ENCODE data around the gene CCDC88A.

DNA sequence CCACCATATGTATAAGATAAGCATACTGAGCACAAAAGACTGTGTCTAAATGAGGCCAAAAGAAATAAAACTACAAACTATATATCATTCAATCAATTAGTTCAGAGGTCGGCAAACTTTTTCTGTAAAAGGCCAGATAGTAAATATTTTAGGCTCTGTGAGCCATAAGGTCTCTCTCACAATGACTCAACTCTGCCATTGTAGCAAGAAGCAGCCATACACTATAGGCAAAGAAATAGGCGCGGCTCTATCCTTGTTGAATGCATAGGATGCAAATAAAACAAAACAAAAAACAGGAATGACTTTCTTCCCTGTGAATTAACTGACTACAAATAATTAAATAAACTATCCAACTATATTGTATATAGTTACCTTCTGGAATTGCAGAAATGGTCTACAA lies 8.6 kb upstream of the CCDC88A start:
- no peak for TF ChIP-seq EZH2 (IDR thresholded peaks at IDR 0.05; ENCODE audit: borderline replicate concordance, insufficient read depth, low read depth, low read length, poor library complexity, severe bottlenecking)
- TF ChIP-seq, protein P1, sequence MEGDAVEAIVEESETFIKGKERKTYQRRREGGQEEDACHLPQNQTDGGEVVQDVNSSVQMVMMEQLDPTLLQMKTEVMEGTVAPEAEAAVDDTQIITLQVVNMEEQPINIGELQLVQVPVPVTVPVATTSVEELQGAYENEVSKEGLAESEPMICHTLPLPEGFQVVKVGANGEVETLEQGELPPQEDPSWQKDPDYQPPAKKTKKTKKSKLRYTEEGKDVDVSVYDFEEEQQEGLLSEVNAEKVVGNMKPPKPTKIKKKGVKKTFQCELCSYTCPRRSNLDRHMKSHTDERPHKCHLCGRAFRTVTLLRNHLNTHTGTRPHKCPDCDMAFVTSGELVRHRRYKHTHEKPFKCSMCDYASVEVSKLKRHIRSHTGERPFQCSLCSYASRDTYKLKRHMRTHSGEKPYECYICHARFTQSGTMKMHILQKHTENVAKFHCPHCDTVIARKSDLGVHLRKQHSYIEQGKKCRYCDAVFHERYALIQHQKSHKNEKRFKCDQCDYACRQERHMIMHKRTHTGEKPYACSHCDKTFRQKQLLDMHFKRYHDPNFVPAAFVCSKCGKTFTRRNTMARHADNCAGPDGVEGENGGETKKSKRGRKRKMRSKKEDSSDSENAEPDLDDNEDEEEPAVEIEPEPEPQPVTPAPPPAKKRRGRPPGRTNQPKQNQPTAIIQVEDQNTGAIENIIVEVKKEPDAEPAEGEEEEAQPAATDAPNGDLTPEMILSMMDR (IDR thresholded peaks at IDR 0.05) = no peak

Measured in B cell (primary cell).